Inferior parietal cortex (tissue), 1 donor: ENCODE data around the gene BSG.
"Not testable (repeated sequence)": the region's sequence is repeated elsewhere in the genome, so short reads cannot be mapped to it uniquely, and the experiment has no call there.

Experiments used
- DNase-seq: peaks from one replicate; pipeline ENCODE4 v3.0.0-alpha.2; 2016; ENCODE audit errors: extremely low spot score

The BSG gene

GRCh38 chr19:620166-620862 lies 47.9 kb downstream of the BSG start:
- no peak for DNase-seq

GRCh38 chr19:621191-621590 lies 48.8 kb downstream of the BSG start:
- not testable (repeated sequence) for DNase-seq

GRCh38 chr19:621819-622218 lies 49.4 kb downstream of the BSG start:
- no peak for DNase-seq

GRCh38 chr19:622666-623065 lies 50.3 kb downstream of the BSG start:
- no peak for DNase-seq

GRCh38 chr19:623175-623916 lies 51.0 kb downstream of the BSG start:
- no peak for DNase-seq

GRCh38 chr19:623974-624373 lies 51.6 kb downstream of the BSG start:
- no peak for DNase-seq

- DNase-seq = no peak
Observed at GRCh38 chr19:624433-625109, 52.2 kb downstream of the BSG start.

GRCh38 chr19:625257-625656 lies 52.9 kb downstream of the BSG start:
- DNase-seq = no peak

GRCh38 chr19:626566-626965 lies 54.2 kb downstream of the BSG start:
- not testable (repeated sequence) for DNase-seq

GRCh38 chr19:628168-628567 lies 55.8 kb downstream of the BSG start:
- no peak for DNase-seq

- DNase-seq = not testable (repeated sequence)
Observed at GRCh38 chr19:629515-629914, 57.1 kb downstream of the BSG start.

- no peak for DNase-seq
Observed at GRCh38 chr19:629961-630714, 57.7 kb downstream of the BSG start.

GRCh38 chr19:632579-633067 lies 60.2 kb downstream of the BSG start:
- DNase-seq = no peak
